Measurements from ENCODE around the gene URB1.

- TF ChIP-seq EP300 (IDR thresholded peaks at IDR 0.05; ENCODE audit: low read length) (no peak), NR1H2 (CRISPR knock-in tag; IDR thresholded peaks at IDR 0.05) (no peak)
These were observed 33.8 kb upstream of the URB1 start for GRCh38 chr21:32426592-32427051.
